ENCODE data around the gene RHBDL1. TPM values are rescaled to one million over a fixed set of nuclear protein-coding genes. Genes with fewer than 3 reads are reported as not detected.
A peak's percentile ranks its signal among the peaks of the same experiment; 100 is the strongest.

The RHBDL1 gene
- total and polyA plus RNA-seq, 2 of the 8 experiments (the other 6 are each of a cell fraction or from before 2014, with no cell fraction given), result 4.0 to 8.1 TPM

DNA sequence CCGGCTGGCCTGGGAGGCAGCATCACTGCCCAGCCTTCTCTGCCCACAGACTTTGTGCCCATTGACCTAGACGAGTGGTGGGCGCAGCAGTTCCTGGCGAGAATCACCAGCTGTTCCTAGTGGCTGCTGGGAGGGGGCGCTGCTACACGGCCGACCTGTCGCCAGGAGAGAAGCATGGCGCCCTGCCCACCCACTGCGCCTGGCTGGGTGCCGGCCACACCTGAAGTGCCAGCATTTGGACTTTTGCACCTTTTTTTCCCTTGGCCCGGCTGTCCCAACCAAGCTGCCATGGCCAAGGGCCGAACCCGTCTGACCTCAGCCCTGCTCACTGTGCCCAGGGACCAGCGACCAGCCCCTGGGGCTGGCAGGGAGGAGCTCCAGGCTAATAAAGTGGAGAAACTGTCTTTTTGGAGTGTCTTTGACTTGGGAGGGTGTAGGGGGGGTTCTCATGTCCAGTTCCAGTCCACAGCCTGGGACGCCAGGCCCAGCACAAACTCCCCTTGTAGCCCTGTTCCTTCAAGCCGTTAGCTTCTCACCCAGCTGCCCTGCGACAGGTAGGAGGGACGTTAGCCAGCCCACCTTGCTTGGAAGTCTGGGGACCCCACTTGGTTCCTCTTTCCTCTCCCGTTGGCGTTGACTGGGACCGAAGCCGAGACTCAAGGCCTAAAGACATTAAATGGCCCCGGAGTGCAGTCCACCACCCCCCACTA is 27.2 kb upstream of the RHBDL1 start (continued):
- TF ChIP-seq, protein P1, sequence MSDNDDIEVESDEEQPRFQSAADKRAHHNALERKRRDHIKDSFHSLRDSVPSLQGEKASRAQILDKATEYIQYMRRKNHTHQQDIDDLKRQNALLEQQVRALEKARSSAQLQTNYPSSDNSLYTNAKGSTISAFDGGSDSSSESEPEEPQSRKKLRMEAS (IDR thresholded peaks at IDR 0.05), result peak; percentile 66
- no peak for TF ChIP-seq JUND (IDR thresholded peaks at IDR 0.05; ENCODE audit: low read length)
